Stimulated activated memory B cell treated with anti-CD40 and anti-IgM and Interleukin-4, amounts not matched to agents 10 μg/mL and 1 μg/mL and 100 μg/mL, for 72 hours (primary cell): Measurements from ENCODE around the gene PRDX5.

Experiments used
- ATAC-seq: fragments of 150-1000 bp; cut with Tn5 transposase; 2 replicates; pipeline ENCODE4 v1.10.0; 2021
- H3K27ac Mint-ChIP-seq: one replicate; pipeline ENCODE4 v1.8.0; 2022; ENCODE audit warnings: mild to moderate bottlenecking, mixed read lengths
- H3K27me3 Mint-ChIP-seq: one replicate; pipeline ENCODE4 v1.8.0; 2022; ENCODE audit warnings: mixed read lengths
- H3K36me3 Mint-ChIP-seq: one replicate; pipeline ENCODE4 v1.8.0; 2022; ENCODE audit warnings: mixed read lengths
- H3K4me1 Mint-ChIP-seq: one replicate; pipeline ENCODE4 v1.8.0; 2022; ENCODE audit warnings: mixed read lengths
- H3K4me3 Mint-ChIP-seq: one replicate; pipeline ENCODE4 v1.8.0; 2022; ENCODE audit warnings: mild to moderate bottlenecking, moderate library complexity, mixed read lengths
- H3K9me3 Mint-ChIP-seq: one replicate; pipeline ENCODE4 v1.8.0; 2022; ENCODE audit warnings: mixed read lengths

The PRDX5 gene

GRCh38 chr11:64285885-64286800 is 31.8 kb upstream of the PRDX5 start:
- Mint-ChIP-seq H3K27me3 (peaks cover 12% of the 10 kb centered on the region), H3K9me3 (no peaks in the 10 kb centered on the region), H3K27ac (peak overlapping the region; percentile 93), H3K4me1 (peaks cover 42% of the 10 kb centered on the region), H3K4me3 (peak overlapping the region; percentile 94), H3K36me3 (peaks cover 33% of the 10 kb centered on the region)
- peak; percentile 0 for ATAC-seq

DNA sequence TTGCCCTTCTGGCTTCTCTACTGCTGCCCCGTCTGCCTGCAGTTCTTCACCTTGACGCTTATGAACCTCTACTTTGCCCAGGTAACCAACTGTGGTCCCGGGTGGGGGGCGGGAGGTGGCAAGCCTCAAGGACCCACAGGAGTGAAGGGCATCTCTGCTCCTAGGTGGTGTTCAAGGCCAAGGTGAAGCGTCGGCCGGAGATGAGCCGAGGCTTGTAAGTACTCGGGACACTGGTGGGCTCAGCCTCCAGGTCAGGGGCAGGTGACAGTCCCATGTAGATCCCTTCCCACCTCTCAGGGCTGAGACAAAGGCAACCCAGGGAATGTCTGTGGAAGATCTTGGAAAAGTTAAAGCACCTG is 31.1 kb upstream of the PRDX5 start:
- Mint-ChIP-seq H3K36me3 (peaks cover 27% of the 10 kb centered on the region), H3K27me3 (peaks cover 13% of the 10 kb centered on the region), H3K4me1 (peaks cover 39% of the 10 kb centered on the region), H3K4me3 (peak overlapping the region; percentile 94), H3K9me3 (no peaks in the 10 kb centered on the region), H3K27ac (peak overlapping the region; percentile 65)
- ATAC-seq: no peak

DNA sequence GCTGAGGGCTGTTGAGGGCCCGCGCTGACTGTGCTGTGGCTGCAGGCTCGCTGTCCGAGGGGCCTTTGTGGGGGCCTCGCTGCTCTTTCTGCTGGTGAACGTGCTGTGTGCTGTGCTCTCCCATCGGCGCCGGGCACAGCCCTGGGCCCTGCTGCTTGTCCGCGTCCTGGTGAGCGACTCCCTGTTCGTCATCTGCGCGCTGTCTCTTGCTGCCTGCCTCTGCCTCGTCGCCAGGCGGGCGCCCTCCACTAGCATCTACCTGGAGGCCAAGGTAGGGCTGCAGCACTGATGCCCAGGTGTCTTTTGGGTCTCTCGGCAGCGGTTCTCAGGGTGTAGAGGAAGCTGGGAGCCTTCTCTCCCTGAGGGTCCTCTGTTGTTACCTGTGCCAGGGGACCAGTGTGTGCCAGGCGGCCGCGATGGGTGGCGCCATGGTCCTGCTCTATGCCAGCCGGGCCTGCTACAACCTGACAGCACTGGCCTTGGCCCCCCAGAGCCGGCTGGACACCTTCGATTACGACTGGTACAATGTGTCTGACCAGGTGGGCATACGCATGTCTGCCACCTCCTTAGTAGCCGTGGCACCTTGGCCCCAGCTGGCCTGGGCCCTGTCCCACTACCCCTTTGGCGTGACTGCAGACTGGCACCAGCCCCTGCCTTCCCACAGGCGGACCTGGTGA is 30.1 kb upstream of the PRDX5 start:
- Mint-ChIP-seq H3K36me3 (peaks cover 20% of the 10 kb centered on the region), H3K4me1 (peaks cover 39% of the 10 kb centered on the region), H3K27ac (no peak overlapping the region), H3K9me3 (no peaks in the 10 kb centered on the region), H3K27me3 (peaks cover 20% of the 10 kb centered on the region), H3K4me3 (no peak overlapping the region)
- no peak for ATAC-seq

DNA sequence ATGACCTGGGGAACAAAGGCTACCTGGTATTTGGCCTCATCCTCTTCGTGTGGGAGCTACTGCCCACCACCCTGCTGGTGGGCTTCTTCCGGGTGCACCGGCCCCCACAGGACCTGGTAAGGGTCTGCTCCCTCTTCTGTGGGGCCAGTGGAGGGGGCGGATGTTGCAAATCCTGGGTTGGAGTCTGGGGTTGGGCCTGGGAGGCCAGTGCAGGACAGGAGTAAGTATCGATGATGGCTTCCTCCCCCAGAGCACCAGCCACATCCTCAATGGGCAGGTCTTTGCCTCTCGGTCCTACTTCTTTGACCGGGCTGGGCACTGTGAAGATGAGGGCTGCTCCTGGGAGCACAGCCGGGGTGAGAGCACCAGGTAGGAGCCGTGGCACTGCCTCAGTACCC is 29.6 kb upstream of the PRDX5 start:
- peaks cover 17% of the 10 kb centered on the region for H3K36me3 Mint-ChIP-seq
- H3K9me3 Mint-ChIP-seq: no peaks in the 10 kb centered on the region
- no peak overlapping the region for H3K27ac Mint-ChIP-seq
- H3K4me3 Mint-ChIP-seq: no peak overlapping the region
- H3K27me3 Mint-ChIP-seq: peaks cover 25% of the 10 kb centered on the region
- peaks cover 34% of the 10 kb centered on the region for H3K4me1 Mint-ChIP-seq
- no peak for ATAC-seq

- no peaks in the 10 kb centered on the region for H3K9me3 Mint-ChIP-seq
Observed at GRCh38 chr11:64289002-64289564, 28.8 kb upstream of the PRDX5 start.

DNA sequence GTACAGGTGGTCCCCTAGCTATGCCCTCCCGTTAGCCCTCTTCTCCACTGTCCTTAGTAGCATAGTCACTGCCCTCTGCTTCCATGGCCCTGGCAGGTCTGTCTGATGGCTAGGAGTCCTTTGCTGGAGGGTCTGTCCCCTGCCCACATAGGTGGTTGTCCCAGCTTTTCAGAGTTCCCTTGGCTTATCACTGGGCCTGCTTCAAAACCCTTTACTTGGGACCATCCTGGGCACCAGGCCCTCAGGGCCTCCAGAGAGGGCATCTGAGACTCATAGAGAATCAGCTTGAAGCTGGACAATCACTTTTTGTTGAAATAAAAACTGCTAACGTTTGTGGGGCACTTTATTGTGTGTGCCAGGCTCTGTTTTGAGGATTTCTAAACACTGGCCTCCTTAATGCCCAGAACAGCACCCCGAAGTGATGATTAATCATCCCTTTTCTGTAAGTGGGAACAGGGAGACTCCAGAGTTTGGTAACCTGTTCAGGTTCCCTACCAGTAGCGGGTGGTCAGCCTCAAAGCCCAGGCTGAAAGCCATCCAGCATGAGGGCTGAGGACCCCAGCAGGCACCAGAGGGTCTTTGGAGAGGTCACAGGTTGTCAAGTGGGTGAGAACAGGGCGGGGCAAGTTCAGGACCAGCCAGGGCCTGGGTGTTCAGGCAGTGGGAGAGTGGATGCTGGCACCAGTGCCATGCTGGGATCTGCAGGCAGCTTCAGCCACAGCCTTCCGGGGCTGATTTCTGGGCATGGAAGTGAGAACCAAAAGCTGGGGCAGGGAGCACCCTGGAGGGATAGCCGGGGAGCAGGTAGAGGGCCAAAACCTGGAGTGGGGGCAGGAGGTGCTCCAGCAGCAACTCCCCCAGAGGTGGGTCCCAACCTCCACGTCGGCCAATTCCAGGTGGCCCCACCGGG is 27.3 kb upstream of the PRDX5 start:
- Mint-ChIP-seq H3K27me3 (peaks cover 48% of the 10 kb centered on the region), H3K4me3 (peak overlapping the region; percentile 71), H3K36me3 (peaks cover 17% of the 10 kb centered on the region), H3K9me3 (no peaks in the 10 kb centered on the region), H3K4me1 (peaks cover 25% of the 10 kb centered on the region), H3K27ac (peak overlapping the region; percentile 49)
- no peak for ATAC-seq

More at GRCh38 chr11:64289002-64289564, 28.8 kb upstream of the PRDX5 start:
- H3K36me3 Mint-ChIP-seq: peaks cover 17% of the 10 kb centered on the region
- ATAC-seq: no peak
- H3K4me1 Mint-ChIP-seq: peaks cover 27% of the 10 kb centered on the region
- H3K27me3 Mint-ChIP-seq: peaks cover 32% of the 10 kb centered on the region
- H3K4me3 Mint-ChIP-seq: no peak overlapping the region
- no peak overlapping the region for H3K27ac Mint-ChIP-seq

- peaks cover 55% of the 10 kb centered on the region for H3K27me3 Mint-ChIP-seq
- ATAC-seq: no peak
- no peaks in the 10 kb centered on the region for H3K9me3 Mint-ChIP-seq
- peaks cover 17% of the 10 kb centered on the region for H3K36me3 Mint-ChIP-seq
- peak within 1 kb of the TSS; percentile 49 for H3K27ac Mint-ChIP-seq
- H3K4me1 Mint-ChIP-seq: peaks cover 22% of the 10 kb centered on the region
- H3K4me3 Mint-ChIP-seq: peak within 1 kb of the TSS; percentile 71
Observed at GRCh38 chr11:64291262-64291751, 26.6 kb upstream of the PRDX5 start, which contains the start of gene KCNK4. Gene KCNK4 (plus strand): TSS chr11:64291302. CDS start chr11:64293019, 1,717 bp downstream.

DNA sequence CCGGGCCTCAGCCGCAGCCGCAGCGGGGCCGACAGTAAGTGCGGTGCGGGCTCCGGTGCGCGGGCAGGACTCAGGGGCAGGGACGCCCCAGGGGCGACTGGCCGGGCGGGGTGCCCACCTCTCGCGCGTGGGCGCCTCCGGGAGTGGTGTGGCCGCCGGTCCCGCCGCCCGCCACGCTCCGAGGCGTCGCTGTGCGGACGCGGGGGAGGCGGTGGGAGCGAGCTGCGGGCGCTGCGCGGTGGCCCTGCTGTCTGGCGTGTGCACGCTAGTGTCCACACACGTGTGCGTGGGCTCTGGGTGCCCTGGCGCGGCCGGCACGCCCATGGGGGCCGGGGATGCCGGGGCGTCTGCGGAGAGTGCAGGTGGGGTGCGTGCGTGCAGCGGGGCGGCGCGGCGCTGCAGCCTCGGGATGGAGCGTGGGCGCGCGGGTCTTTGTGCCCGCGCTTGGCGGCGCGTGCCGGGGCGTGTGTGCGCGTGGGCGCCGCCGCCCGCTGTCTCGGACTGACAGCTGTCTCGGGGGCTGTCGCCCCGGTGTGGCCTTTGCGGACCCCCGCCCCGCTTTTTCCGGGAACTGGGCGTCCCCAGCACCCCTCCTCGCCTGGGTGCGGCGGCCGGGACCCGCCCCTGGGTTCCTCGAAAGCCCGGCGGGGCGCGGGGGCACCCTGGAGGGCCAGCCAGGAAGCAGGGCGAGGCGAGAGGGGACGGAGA is 26.0 kb upstream of the PRDX5 start:
- peak; percentile 47 for ATAC-seq
- H3K4me3 Mint-ChIP-seq: peak overlapping the region; percentile 68
- no peaks in the 10 kb centered on the region for H3K9me3 Mint-ChIP-seq
- peaks cover 17% of the 10 kb centered on the region for H3K36me3 Mint-ChIP-seq
- H3K27me3 Mint-ChIP-seq: peaks cover 61% of the 10 kb centered on the region
- peaks cover 16% of the 10 kb centered on the region for H3K4me1 Mint-ChIP-seq
- no peak overlapping the region for H3K27ac Mint-ChIP-seq

DNA sequence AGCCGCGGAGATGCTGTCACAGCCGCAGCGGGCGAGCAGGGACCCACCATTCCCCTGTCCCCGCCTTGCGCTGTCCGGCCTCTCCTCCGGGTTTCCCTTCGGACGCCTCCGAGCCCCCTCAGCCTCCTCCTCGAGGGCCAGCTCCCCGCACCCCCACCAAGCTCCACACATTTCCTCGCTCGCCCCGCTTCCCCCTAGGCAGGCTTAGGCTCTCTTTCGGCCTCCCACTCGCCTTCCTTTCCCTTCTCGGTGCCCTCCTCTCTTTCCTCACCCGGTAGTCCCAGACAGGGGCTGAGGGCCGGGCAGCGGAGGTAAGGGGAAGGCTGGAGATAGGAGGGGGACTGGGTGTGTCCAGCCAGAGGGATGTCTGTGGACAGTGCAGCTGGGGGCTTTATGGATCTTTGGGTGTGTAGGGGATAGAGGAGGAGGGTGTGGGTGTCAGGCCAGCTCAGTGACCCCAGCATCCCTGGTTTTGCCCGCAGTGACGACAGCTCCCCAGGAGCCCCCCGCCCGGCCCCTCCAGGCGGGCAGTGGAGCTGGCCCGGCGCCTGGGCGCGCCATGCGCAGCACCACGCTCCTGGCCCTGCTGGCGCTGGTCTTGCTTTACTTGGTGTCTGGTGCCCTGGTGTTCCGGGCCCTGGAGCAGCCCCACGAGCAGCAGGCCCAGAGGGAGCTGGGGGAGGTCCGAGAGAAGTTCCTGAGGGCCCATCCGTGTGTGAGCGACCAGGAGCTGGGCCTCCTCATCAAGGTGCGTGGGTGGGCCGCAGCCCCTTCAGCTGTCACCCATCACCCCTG is 25.3 kb upstream of the PRDX5 start:
- ATAC-seq: peak; percentile 40
- H3K9me3 Mint-ChIP-seq: no peaks in the 10 kb centered on the region
- peaks cover 68% of the 10 kb centered on the region for H3K27me3 Mint-ChIP-seq
- peak overlapping the region; percentile 68 for H3K4me3 Mint-ChIP-seq
- peaks cover 17% of the 10 kb centered on the region for H3K36me3 Mint-ChIP-seq
- H3K27ac Mint-ChIP-seq: no peak overlapping the region
- H3K4me1 Mint-ChIP-seq: peaks cover 18% of the 10 kb centered on the region

DNA sequence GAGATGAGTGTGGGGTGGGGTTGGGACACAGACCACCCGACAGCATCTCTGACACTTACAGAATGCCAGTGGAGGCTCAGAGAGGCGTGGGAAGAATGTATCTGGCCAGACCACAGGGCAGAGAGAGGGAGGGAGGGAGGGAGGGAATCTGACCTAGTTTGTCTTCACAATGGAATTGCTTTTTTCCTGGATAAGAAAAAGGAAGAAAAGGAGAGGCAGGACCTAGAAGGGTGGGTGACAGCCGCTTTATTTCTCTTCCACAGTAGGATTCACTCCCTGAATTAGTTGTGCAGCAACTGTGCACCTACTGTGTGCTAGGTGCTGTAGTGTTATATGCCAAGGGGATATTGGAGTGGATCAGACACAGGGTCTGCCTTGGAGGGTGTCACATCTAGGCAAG is 23.1 kb upstream of the PRDX5 start:
- no peak for ATAC-seq
- H3K36me3 Mint-ChIP-seq: peaks cover 8% of the 10 kb centered on the region
- H3K4me3 Mint-ChIP-seq: no peak overlapping the region
- H3K27ac Mint-ChIP-seq: no peak overlapping the region
- peaks cover 28% of the 10 kb centered on the region for H3K4me1 Mint-ChIP-seq
- peaks cover 89% of the 10 kb centered on the region for H3K27me3 Mint-ChIP-seq
- no peaks in the 10 kb centered on the region for H3K9me3 Mint-ChIP-seq

DNA sequence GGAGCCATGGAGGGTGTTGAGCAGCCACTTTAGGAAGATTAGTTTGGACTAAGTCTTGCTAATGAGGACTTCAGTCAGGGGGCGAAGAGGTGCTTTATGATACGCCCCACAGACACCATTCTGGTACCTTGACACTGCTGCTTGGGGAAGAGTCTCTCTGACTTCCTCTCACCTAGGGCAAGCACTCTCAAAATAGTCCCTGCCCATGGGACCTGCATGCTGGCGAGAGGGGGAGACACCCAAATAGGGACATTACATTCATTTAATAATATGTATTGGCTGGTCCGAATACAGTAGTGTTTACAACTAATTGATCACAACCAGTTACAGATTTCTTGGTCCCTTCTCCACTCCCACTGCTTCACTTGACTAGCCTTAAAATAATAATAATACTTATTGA is 22.2 kb upstream of the PRDX5 start:
- no peaks in the 10 kb centered on the region for H3K9me3 Mint-ChIP-seq
- no peak overlapping the region for H3K4me3 Mint-ChIP-seq
- H3K27ac Mint-ChIP-seq: no peak overlapping the region
- H3K36me3 Mint-ChIP-seq: peaks cover 2% of the 10 kb centered on the region
- peaks cover 35% of the 10 kb centered on the region for H3K4me1 Mint-ChIP-seq
- H3K27me3 Mint-ChIP-seq: peaks cover 91% of the 10 kb centered on the region
- ATAC-seq: no peak

DNA sequence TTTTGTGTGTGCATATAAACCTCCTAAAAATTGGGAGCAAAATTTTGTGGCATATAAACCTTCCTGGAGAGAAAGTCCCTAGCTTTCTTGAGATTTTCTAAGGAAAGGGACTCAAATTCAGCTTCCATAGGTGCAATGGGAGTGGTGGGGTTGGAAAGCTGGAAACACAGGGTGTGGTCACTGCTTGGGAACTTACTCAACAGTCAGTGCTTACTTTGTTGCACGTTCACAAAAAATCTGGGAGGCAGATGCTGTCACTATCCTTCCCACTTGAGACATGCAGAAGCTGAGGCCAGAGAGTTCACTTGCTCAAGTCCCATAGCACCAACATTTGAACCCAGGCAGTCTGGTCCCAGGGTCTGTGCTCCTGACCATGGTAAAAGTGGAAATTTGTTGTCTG is 21.7 kb upstream of the PRDX5 start:
- H3K9me3 Mint-ChIP-seq: no peaks in the 10 kb centered on the region
- peaks cover 35% of the 10 kb centered on the region for H3K4me1 Mint-ChIP-seq
- peaks cover 91% of the 10 kb centered on the region for H3K27me3 Mint-ChIP-seq
- no peak overlapping the region for H3K27ac Mint-ChIP-seq
- no peak overlapping the region for H3K4me3 Mint-ChIP-seq
- H3K36me3 Mint-ChIP-seq: no peaks in the 10 kb centered on the region
- ATAC-seq: no peak

DNA sequence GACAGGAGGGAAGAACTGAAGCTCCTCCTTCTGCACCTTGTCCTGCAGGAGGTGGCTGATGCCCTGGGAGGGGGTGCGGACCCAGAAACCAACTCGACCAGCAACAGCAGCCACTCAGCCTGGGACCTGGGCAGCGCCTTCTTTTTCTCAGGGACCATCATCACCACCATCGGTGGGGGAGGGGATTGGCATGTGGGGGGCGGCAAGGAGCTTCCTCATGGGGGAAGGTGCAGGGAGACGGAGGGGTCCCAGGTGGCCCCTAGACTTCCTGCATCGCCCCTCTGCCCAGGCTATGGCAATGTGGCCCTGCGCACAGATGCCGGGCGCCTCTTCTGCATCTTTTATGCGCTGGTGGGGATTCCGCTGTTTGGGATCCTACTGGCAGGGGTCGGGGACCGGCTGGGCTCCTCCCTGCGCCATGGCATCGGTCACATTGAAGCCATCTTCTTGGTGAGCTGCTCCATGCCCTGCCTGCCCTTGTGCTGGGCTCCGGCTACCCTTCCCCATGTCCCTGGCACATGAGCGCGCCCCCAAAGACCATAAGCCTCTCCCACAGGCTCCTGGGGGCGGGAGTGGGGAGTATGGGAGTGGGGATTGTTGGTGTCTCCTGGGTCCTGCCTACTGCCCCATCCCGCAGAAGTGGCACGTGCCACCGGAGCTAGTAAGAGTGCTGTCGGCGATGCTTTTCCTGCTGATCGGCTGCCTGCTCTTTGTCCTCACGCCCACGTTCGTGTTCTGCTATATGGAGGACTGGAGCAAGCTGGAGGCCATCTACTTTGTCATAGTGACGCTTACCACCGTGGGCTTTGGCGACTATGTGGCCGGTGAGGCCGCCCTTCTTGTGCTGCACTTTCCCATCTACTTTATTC is 20.9 kb upstream of the PRDX5 start:
- peaks cover 35% of the 10 kb centered on the region for H3K4me1 Mint-ChIP-seq
- H3K27me3 Mint-ChIP-seq: peaks cover 93% of the 10 kb centered on the region

More for the DNA sequence above, 20.9 kb upstream of the PRDX5 start:
- no peak overlapping the region for H3K27ac Mint-ChIP-seq
- no peak for ATAC-seq
- H3K36me3 Mint-ChIP-seq: no peaks in the 10 kb centered on the region
- H3K4me3 Mint-ChIP-seq: no peak overlapping the region
- no peaks in the 10 kb centered on the region for H3K9me3 Mint-ChIP-seq
